H9 (cell line): ENCODE data around the gene SF3B3. TPM values are rescaled to one million over a fixed set of nuclear protein-coding genes. Genes with fewer than 3 reads are reported as not detected.

Source experiments
- DNase-seq: peaks from one replicate; pipeline ENCODE4 v3.0.0-alpha.2; 2017
- H2AFZ ChIP-seq: one replicate; pipeline ENCODE4 v1.6.1; 2013; ENCODE audit warnings: mild to moderate bottlenecking, low read length, control low read depth, moderate library complexity
- H2AK5ac ChIP-seq: 2 replicates; pipeline ENCODE4 v1.6.1; 2013; ENCODE audit warnings: low read length, control low read depth, mixed read lengths; ENCODE audit not compliant: insufficient read length
- H2BK120ac ChIP-seq: one replicate; pipeline ENCODE4 v1.6.1; 2013; ENCODE audit warnings: low read depth, mild to moderate bottlenecking, low read length, control low read depth, inconsistent platforms; ENCODE audit not compliant: poor library complexity, severe bottlenecking
- H2BK12ac ChIP-seq: 2 replicates; pipeline ENCODE4 v1.6.1; 2013; ENCODE audit warnings: low read length, control low read depth, mixed read lengths, low read depth; ENCODE audit not compliant: insufficient read length
- H2BK15ac ChIP-seq: 2 replicates; pipeline ENCODE4 v1.6.1; 2013; ENCODE audit warnings: low read depth, low read length, control low read depth
- H2BK20ac ChIP-seq: one replicate; pipeline ENCODE4 v1.6.1; 2013; ENCODE audit warnings: low read depth, mild to moderate bottlenecking, low read length, control low read depth, inconsistent platforms; ENCODE audit not compliant: poor library complexity, severe bottlenecking
- H2BK5ac ChIP-seq: 2 replicates; pipeline ENCODE4 v1.6.1; 2013; ENCODE audit warnings: low read length, control low read depth, mixed read lengths; ENCODE audit not compliant: insufficient read length
- H3K14ac ChIP-seq: 2 replicates; pipeline ENCODE4 v1.6.1; 2013; ENCODE audit warnings: low read length, control low read depth; ENCODE audit not compliant: insufficient read depth
- H3K18ac ChIP-seq: 2 replicates; pipeline ENCODE4 v1.6.1; 2013; ENCODE audit warnings: low read depth, mild to moderate bottlenecking, mixed read lengths, low read length, control low read depth; ENCODE audit not compliant: insufficient read length
- H3K23ac ChIP-seq: 2 replicates; pipeline ENCODE4 v1.6.1; 2013; ENCODE audit warnings: low read length, control low read depth, mixed read lengths, low read depth; ENCODE audit not compliant: insufficient read length
- H3K23me2 ChIP-seq: 2 replicates; pipeline ENCODE4 v1.6.1; 2013; ENCODE audit warnings: low read depth, mild to moderate bottlenecking, mixed read lengths, low read length, control low read depth; ENCODE audit not compliant: insufficient read length, poor library complexity, severe bottlenecking
- H3K27ac ChIP-seq: 2 replicates; pipeline ENCODE4 v1.5.1; 2013; ENCODE audit warnings: low read length, control low read depth, mixed read lengths, low read depth; ENCODE audit not compliant: insufficient read length
- H3K27me3 ChIP-seq: 2 replicates; pipeline ENCODE4 v1.6.1; 2013; ENCODE audit warnings: low read length, control low read depth, inconsistent platforms; ENCODE audit not compliant: insufficient read depth
- H3K4ac ChIP-seq: 2 replicates; pipeline ENCODE4 v1.6.1; 2013; ENCODE audit warnings: low read depth, mild to moderate bottlenecking, control low read depth, inconsistent platforms, low read length, moderate library complexity
- H3K4me1 ChIP-seq: 2 replicates; pipeline ENCODE4 v1.6.1; 2013; ENCODE audit warnings: low read length, control low read depth, inconsistent platforms; ENCODE audit not compliant: insufficient read depth
- H3K4me2 ChIP-seq: 2 replicates; pipeline ENCODE4 v1.6.1; 2013; ENCODE audit warnings: low read length, control low read depth, mixed read lengths; ENCODE audit not compliant: insufficient read length, insufficient read depth
- H3K56ac ChIP-seq: 2 replicates; pipeline ENCODE4 v1.6.1; 2013; ENCODE audit warnings: low read depth, mild to moderate bottlenecking, mixed read lengths, low read length, control low read depth; ENCODE audit not compliant: insufficient read length
- H3K79me1 ChIP-seq: 2 replicates; pipeline ENCODE4 v1.6.1; 2013; ENCODE audit warnings: low read depth, mild to moderate bottlenecking, moderate library complexity, low read length, control low read depth, inconsistent platforms; ENCODE audit not compliant: insufficient read depth, poor library complexity, severe bottlenecking
- H3K79me2 ChIP-seq: 2 replicates; pipeline ENCODE4 v1.6.1; 2013; ENCODE audit warnings: low read length, control low read depth, inconsistent platforms; ENCODE audit not compliant: insufficient read depth
- H3K9ac ChIP-seq: 2 replicates; pipeline ENCODE4 v1.6.1; 2013; ENCODE audit warnings: low read length, control low read depth, mixed read lengths; ENCODE audit not compliant: insufficient read length; ENCODE audit errors: extremely low read depth
- H3K9me3 ChIP-seq: one replicate; pipeline ENCODE4 v1.6.1; 2013; ENCODE audit warnings: low read depth, low read length, inconsistent platforms; ENCODE audit not compliant: control insufficient read depth
- H3T11ph ChIP-seq: one replicate; pipeline ENCODE4 v1.6.1; 2013; ENCODE audit warnings: mild to moderate bottlenecking, low read length, control low read depth, inconsistent platforms
- H4K20me1 ChIP-seq: one replicate; pipeline ENCODE4 v1.6.1; 2013; ENCODE audit not compliant: control insufficient read depth, insufficient read length, insufficient read depth
- H4K5ac ChIP-seq: 2 replicates; pipeline ENCODE4 v1.6.1; 2013; ENCODE audit warnings: low read depth, mild to moderate bottlenecking, mixed read lengths, low read length, control low read depth; ENCODE audit not compliant: insufficient read length
- H4K8ac ChIP-seq: replicated peaks from 2 replicates; pipeline ENCODE4 v1.6.1; 2013; ENCODE audit warnings: low read length, control low read depth, mixed read lengths, low read depth; ENCODE audit not compliant: insufficient read length
- H4K91ac ChIP-seq: 2 replicates; pipeline ENCODE4 v1.6.1; 2013; ENCODE audit warnings: low read depth, mild to moderate bottlenecking, moderate library complexity, mixed read lengths, low read length, control low read depth; ENCODE audit not compliant: insufficient read length
- H3K27ac Mint-ChIP-seq, 3 experiments: 2 replicates in 2 of 3; 3 replicates in 1 of 3; pipeline ENCODE4 v1.8.0; 2020 to 2021; ENCODE audit warnings: mixed read lengths in 3 of 3, mild to moderate bottlenecking in 1 of 3, moderate library complexity in 1 of 3
- H3K27me3 Mint-ChIP-seq: 2 replicates; pipeline ENCODE4 v1.8.0; 2021; ENCODE audit warnings: low read depth, mild to moderate bottlenecking, moderate library complexity, mixed read lengths
- H3K36me3 Mint-ChIP-seq, 3 experiments: 2 replicates in 2 of 3; 3 replicates in 1 of 3; pipeline ENCODE4 v1.8.0; 2020 to 2021; ENCODE audit warnings: low read depth in 3 of 3, mixed read lengths in 3 of 3; ENCODE audit not compliant: insufficient read depth in 1 of 3
- H3K4me1 Mint-ChIP-seq, 2 experiments: 2 replicates each; pipeline ENCODE4 v1.8.0; 2020; ENCODE audit warnings: mixed read lengths in 2 of 2
- H3K4me3 Mint-ChIP-seq, 2 experiments: 2 replicates in 1 of 2; 3 replicates in 1 of 2; pipeline ENCODE4 v1.8.0; 2020 to 2021; ENCODE audit warnings: mild to moderate bottlenecking in 2 of 2, mixed read lengths in 2 of 2, moderate library complexity in 1 of 2
- H3K9me3 Mint-ChIP-seq, 2 experiments: 2 replicates in 1 of 2; 3 replicates in 1 of 2; pipeline ENCODE4 v1.8.0; 2020; ENCODE audit warnings: mild to moderate bottlenecking in 2 of 2, mixed read lengths in 2 of 2, moderate library complexity in 1 of 2
- WGBS: extraction: QIAGEN DNeasy Blood & Tissue Kit; methylation state at CpG from one replicate; pipeline ENCODE4 v1.1.7; 2013; ENCODE audit warnings: missing lambda C conversion rate, low lambda C conversion rate, mixed read lengths; ENCODE audit not compliant: insufficient read length; ENCODE audit errors: extremely low coverage; 5-methylcytosine and 5-hydroxymethylcytosine counted together
- total RNA-seq: library from RNA; stranded (reverse); gene quantifications from 2 replicates; pipeline ENCODE4 v1.2.1, GENCODE V29; 2021
- TF ChIP-seq, protein P1 (sequence below): fragments of 200-600 bp; sonication (generic); conservative IDR thresholded peaks from 3 replicates; pipeline ENCODE4 v1.8.0; 2021; ENCODE audit warnings: antibody characterized with exemption, mild to moderate bottlenecking

The SF3B3 gene
- total RNA-seq, 1 experiment from 2014 or later: 493 TPM

DNA sequence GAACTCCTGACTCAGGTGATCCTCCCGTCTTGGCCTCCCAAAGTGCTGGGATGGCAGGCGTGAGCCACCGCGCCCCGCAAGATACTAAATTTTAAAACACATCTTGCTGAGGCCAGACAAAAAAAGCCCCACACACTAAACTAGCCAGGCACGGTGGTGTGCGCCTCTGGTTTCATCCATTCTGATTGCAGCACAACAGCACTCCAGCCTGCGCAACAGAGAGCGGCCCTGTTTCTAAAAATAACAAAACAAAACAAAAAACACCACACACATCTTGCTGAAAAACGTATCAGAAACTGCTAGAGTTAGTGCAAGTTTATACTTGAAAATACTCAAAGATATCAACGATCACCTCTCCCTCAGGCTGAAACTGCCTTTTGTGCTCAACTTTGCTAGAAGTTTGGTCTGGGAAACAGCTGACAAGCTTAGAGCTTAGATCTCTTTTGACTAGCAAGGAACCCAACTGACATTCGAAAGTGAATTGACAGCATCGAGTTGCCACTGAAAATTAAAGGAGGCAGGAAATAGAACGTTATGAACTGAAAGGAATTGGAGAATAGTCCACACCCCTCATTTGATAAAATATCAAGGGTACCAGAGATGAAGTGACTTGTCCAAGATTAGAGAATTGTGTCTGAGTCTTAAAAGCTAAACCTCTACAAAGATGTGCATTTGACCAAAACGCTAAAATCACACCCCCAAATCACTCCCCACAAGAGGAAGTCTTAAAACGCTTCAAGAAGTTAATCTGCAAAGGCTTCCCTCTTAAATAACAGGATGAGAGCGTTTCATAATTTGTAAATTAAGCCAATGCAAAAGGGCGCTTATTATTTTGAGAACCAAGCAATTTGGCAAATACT lies 1.2 kb upstream of the SF3B3 start:
- no peak overlapping the region for H2AFZ ChIP-seq
- TF ChIP-seq, protein P1, sequence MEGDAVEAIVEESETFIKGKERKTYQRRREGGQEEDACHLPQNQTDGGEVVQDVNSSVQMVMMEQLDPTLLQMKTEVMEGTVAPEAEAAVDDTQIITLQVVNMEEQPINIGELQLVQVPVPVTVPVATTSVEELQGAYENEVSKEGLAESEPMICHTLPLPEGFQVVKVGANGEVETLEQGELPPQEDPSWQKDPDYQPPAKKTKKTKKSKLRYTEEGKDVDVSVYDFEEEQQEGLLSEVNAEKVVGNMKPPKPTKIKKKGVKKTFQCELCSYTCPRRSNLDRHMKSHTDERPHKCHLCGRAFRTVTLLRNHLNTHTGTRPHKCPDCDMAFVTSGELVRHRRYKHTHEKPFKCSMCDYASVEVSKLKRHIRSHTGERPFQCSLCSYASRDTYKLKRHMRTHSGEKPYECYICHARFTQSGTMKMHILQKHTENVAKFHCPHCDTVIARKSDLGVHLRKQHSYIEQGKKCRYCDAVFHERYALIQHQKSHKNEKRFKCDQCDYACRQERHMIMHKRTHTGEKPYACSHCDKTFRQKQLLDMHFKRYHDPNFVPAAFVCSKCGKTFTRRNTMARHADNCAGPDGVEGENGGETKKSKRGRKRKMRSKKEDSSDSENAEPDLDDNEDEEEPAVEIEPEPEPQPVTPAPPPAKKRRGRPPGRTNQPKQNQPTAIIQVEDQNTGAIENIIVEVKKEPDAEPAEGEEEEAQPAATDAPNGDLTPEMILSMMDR: no peak
- H3K79me1 ChIP-seq: peaks cover 3% of the 10 kb centered on the region
- H2BK12ac ChIP-seq: no peak overlapping the region
- H3K27ac ChIP-seq: no peak overlapping the region
- no peak overlapping the region for H4K91ac ChIP-seq
- no peak overlapping the region for H4K5ac ChIP-seq
- H4K20me1 ChIP-seq: no peaks in the 10 kb centered on the region
- H3K27ac Mint-ChIP-seq: peak overlapping the region; percentile 99; a peak in 6 of 7 replicates
- no peak overlapping the region for H3K56ac ChIP-seq
- no peak overlapping the region for H3K18ac ChIP-seq
- H3K27me3 Mint-ChIP-seq: no peaks in the 10 kb centered on the region
- no peaks in the 10 kb centered on the region; a peak in 1 of 5 replicates for H3K9me3 Mint-ChIP-seq
- no peak overlapping the region for H4K8ac ChIP-seq
- H3K4me3 Mint-ChIP-seq: peak overlapping the region; percentile 93 to 97
- no CpG with 5 or more reads among the region's 18 CpGs for WGBS
- H3K4me2 ChIP-seq: peak overlapping the region; percentile 69
- no peak overlapping the region for H2AK5ac ChIP-seq
- H3K4me1 Mint-ChIP-seq: peaks cover 25 to 29% of the 10 kb centered on the region in 2 experiments
- DNase-seq: no peak
- H3K27me3 ChIP-seq: no peaks in the 10 kb centered on the region
- H3K79me2 ChIP-seq: peaks cover 30% of the 10 kb centered on the region; the same call in 1 of the 2 replicates
- H3K23ac ChIP-seq: no peak overlapping the region
- no peak overlapping the region for H2BK20ac ChIP-seq
- no peaks in the 10 kb centered on the region for H3K9me3 ChIP-seq
- no peak overlapping the region for H2BK15ac ChIP-seq
- H3K23me2 ChIP-seq: peaks cover 10% of the 10 kb centered on the region
- H3K9ac ChIP-seq: peak overlapping the region; percentile 96
- H2BK5ac ChIP-seq: no peak overlapping the region
- no peak overlapping the region for H3K4ac ChIP-seq
- H2BK120ac ChIP-seq: no peak overlapping the region
- H3T11ph ChIP-seq: no peak overlapping the region
- H3K14ac ChIP-seq: no peak overlapping the region
- peaks cover 27 to 44% (median 34%) of the 10 kb centered on the region in 3 experiments for H3K36me3 Mint-ChIP-seq
- peaks cover 7% of the 10 kb centered on the region; the same call in 1 of the 2 replicates for H3K4me1 ChIP-seq
